Measurements from ENCODE around the gene MROH9. TPM values are rescaled to one million over a fixed set of nuclear protein-coding genes. Genes with fewer than 3 reads are reported as not detected.

Gene MROH9
- total RNA-seq, 1 experiment from 2014 or later, result not detected

DNA sequence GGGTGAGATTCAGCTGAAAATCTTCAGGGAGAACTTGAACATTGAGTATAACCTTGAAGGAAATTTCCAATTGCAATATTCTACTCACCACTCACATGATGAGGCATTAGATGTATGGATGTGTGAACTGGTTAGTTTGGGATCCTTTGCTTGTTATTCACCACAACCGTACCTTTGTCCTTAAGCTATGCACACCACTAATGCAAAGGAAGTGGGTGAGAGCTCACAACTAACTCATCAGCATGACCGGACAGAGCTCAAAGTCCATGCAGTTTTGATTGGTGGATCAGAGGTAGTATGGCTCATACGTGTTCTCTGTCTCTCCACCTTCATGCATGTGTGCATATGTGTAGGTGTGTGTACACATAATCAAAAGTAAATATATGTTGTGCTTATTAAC, 43.5 kb upstream of the MROH9 start:
- H3K9ac ChIP-seq (ENCODE audit: extremely low read depth, insufficient read length, low read length), result no peak overlapping the region
- H3K27ac ChIP-seq (ENCODE audit: insufficient read length, low read depth, low read length), result no peak overlapping the region
- H3K18ac ChIP-seq (ENCODE audit: insufficient read length, low read depth, low read length), result no peak overlapping the region
- H3K9me3 Mint-ChIP-seq, result no peaks in the 10 kb centered on the region; a peak in 1 of 5 replicates
- no peaks in the 10 kb centered on the region for H3K79me2 ChIP-seq (ENCODE audit: insufficient read depth, low read length)
- H4K20me1 ChIP-seq (ENCODE audit: control insufficient read depth, insufficient read depth, insufficient read length), result no peaks in the 10 kb centered on the region
- WGBS (ENCODE audit: extremely low coverage, insufficient read length, low lambda C conversion rate), result no CpG with 5 or more reads among the region's 3 CpGs
- no peak overlapping the region for H2BK120ac ChIP-seq (ENCODE audit: low read depth, low read length, poor library complexity, severe bottlenecking)
- H3K23me2 ChIP-seq (ENCODE audit: insufficient read length, low read depth, low read length, poor library complexity, severe bottlenecking), result no peaks in the 10 kb centered on the region
- H3K23ac ChIP-seq (ENCODE audit: insufficient read length, low read depth, low read length), result no peak overlapping the region
- H2BK5ac ChIP-seq (ENCODE audit: insufficient read length, low read length), result no peak overlapping the region
- TF ChIP-seq, protein P1, sequence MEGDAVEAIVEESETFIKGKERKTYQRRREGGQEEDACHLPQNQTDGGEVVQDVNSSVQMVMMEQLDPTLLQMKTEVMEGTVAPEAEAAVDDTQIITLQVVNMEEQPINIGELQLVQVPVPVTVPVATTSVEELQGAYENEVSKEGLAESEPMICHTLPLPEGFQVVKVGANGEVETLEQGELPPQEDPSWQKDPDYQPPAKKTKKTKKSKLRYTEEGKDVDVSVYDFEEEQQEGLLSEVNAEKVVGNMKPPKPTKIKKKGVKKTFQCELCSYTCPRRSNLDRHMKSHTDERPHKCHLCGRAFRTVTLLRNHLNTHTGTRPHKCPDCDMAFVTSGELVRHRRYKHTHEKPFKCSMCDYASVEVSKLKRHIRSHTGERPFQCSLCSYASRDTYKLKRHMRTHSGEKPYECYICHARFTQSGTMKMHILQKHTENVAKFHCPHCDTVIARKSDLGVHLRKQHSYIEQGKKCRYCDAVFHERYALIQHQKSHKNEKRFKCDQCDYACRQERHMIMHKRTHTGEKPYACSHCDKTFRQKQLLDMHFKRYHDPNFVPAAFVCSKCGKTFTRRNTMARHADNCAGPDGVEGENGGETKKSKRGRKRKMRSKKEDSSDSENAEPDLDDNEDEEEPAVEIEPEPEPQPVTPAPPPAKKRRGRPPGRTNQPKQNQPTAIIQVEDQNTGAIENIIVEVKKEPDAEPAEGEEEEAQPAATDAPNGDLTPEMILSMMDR (conservative IDR thresholded peaks at IDR 0.05), result no peak
- no peak overlapping the region for H3K4me3 Mint-ChIP-seq
- H3T11ph ChIP-seq (ENCODE audit: low read length), result no peak overlapping the region
- no peak overlapping the region for H2BK15ac ChIP-seq (ENCODE audit: low read depth, low read length)
- no peak overlapping the region for H3K4me2 ChIP-seq (ENCODE audit: insufficient read depth, insufficient read length, low read length)
- H3K36me3 Mint-ChIP-seq (ENCODE audit: insufficient read depth in 1 of 3, low read depth in 3 of 3), result no peaks in the 10 kb centered on the region
- no peak for DNase-seq
- no peak overlapping the region for H4K5ac ChIP-seq (ENCODE audit: insufficient read length, low read depth, low read length)
- H2AK5ac ChIP-seq (ENCODE audit: insufficient read length, low read length), result no peak overlapping the region
- H4K91ac ChIP-seq (ENCODE audit: insufficient read length, low read depth, low read length), result no peak overlapping the region
- H3K27ac Mint-ChIP-seq, result no peak overlapping the region
- no peaks in the 10 kb centered on the region for H3K9me3 ChIP-seq (ENCODE audit: control insufficient read depth, low read depth, low read length)
- H2BK20ac ChIP-seq (ENCODE audit: low read depth, low read length, poor library complexity, severe bottlenecking), result no peak overlapping the region
- H3K27me3 Mint-ChIP-seq (ENCODE audit: low read depth), result 0 out of 2 replicates have a peak, but pooled peaks cover 3% of the 10 kb centered on the region
- no peak overlapping the region for H3K4ac ChIP-seq (ENCODE audit: low read depth, low read length)
- H3K56ac ChIP-seq (ENCODE audit: insufficient read length, low read depth, low read length), result no peak overlapping the region
- no peaks in the 10 kb centered on the region for H3K27me3 ChIP-seq (ENCODE audit: insufficient read depth, low read length)
- H3K4me1 Mint-ChIP-seq, result peaks cover 3 to 7% of the 10 kb centered on the region in 2 experiments; a peak in 2 of 4 replicates
- no peaks in the 10 kb centered on the region for H3K79me1 ChIP-seq (ENCODE audit: insufficient read depth, low read depth, low read length, poor library complexity, severe bottlenecking)
- H3K14ac ChIP-seq (ENCODE audit: insufficient read depth, low read length), result no peak overlapping the region
- no peak overlapping the region for H4K8ac ChIP-seq (replicated peaks; ENCODE audit: insufficient read length, low read depth, low read length)
- H2BK12ac ChIP-seq (ENCODE audit: insufficient read length, low read depth, low read length), result no peak overlapping the region
- H2AFZ ChIP-seq (ENCODE audit: low read length), result no peak overlapping the region
- no peaks in the 10 kb centered on the region for H3K4me1 ChIP-seq (ENCODE audit: insufficient read depth, low read length)
